Eye (tissue), 1 donor: Measurements from ENCODE around the gene FMN1.

Experiments used
- DNase-seq: peaks from one replicate; pipeline ENCODE4 v3.0.0-alpha.2; 2015

Gene FMN1

GRCh38 chr15:33115191-33115861, 79.2 kb downstream of the FMN1 start:
- no peak for DNase-seq

- no peak for DNase-seq
Observed at GRCh38 chr15:33114374-33114717, 80.2 kb downstream of the FMN1 start.

GRCh38 chr15:33113666-33114373, 80.7 kb downstream of the FMN1 start:
- DNase-seq: no peak

- no peak for DNase-seq
Observed at GRCh38 chr15:33112541-33113105, 81.9 kb downstream of the FMN1 start.

- no peak for DNase-seq
Observed at GRCh38 chr15:33111041-33111451, 83.5 kb downstream of the FMN1 start.

GRCh38 chr15:33109345-33109744, 85.2 kb downstream of the FMN1 start:
- DNase-seq: no peak

GRCh38 chr15:33108518-33108917, 86.0 kb downstream of the FMN1 start:
- no peak for DNase-seq

GRCh38 chr15:33107950-33108349, 86.6 kb downstream of the FMN1 start:
- no peak for DNase-seq

GRCh38 chr15:33104212-33104611, 90.3 kb downstream of the FMN1 start:
- DNase-seq: no peak

GRCh38 chr15:33101036-33101435, 93.5 kb downstream of the FMN1 start:
- DNase-seq: no peak

- no peak for DNase-seq
Observed at GRCh38 chr15:33100314-33100713, 94.2 kb downstream of the FMN1 start.

- no peak for DNase-seq
Observed at GRCh38 chr15:33099739-33100138, 94.8 kb downstream of the FMN1 start.

GRCh38 chr15:33099213-33099612, 95.3 kb downstream of the FMN1 start:
- no peak for DNase-seq

GRCh38 chr15:33098094-33099058, 96.1 kb downstream of the FMN1 start:
- peak; percentile 26 for DNase-seq

- DNase-seq: no peak
Observed at GRCh38 chr15:33096134-33096533, 98.4 kb downstream of the FMN1 start.

- DNase-seq: no peak
Observed at GRCh38 chr15:33095641-33096040, 98.9 kb downstream of the FMN1 start.

GRCh38 chr15:33094336-33094735, 100.2 kb downstream of the FMN1 start:
- peak; percentile 33 for DNase-seq

GRCh38 chr15:33093222-33093621, 101.3 kb downstream of the FMN1 start:
- peak; percentile 50 for DNase-seq

- DNase-seq: peak; percentile 42
Observed at GRCh38 chr15:33091983-33092693, 102.4 kb downstream of the FMN1 start.

- DNase-seq: peak; percentile 49
Observed at GRCh38 chr15:33089878-33090757, 104.4 kb downstream of the FMN1 start.

- no peak for DNase-seq
Observed at GRCh38 chr15:33089165-33089877, 105.2 kb downstream of the FMN1 start.
